GM12892 (cell line): ENCODE measurements around the gene VASH2.

Experiments
- POLR2A ChIP-seq: IDR thresholded peaks from 2 replicates; pipeline ENCODE4 v1.6.1; 2011; ENCODE audit warnings: low read depth, low read length, control low read depth
- POLR2AphosphoS5 ChIP-seq: IDR thresholded peaks from 2 replicates; pipeline ENCODE4 v1.6.1; 2011; ENCODE audit warnings: low read depth, low read length, control low read depth
- TAF1 ChIP-seq: IDR thresholded peaks from 2 replicates; pipeline ENCODE4 v1.6.1; 2011; ENCODE audit warnings: low read depth, mild to moderate bottlenecking, control low read depth, low read length, borderline replicate concordance

GRCh38 chr1:212946872-212947271, 3.5 kb upstream of the VASH2 start:
- TF ChIP-seq POLR2AphosphoS5 = no peak
- TF ChIP-seq TAF1 = no peak
- no peak for TF ChIP-seq POLR2A
